GM12878 (cell line): ENCODE results near the gene ZNF248. TPM values are rescaled to one million over a fixed set of nuclear protein-coding genes. Genes with fewer than 3 reads are reported as not detected.

Source experiments
- ATAC-seq: fragments of 200-7000 bp; cut with Tn5 transposase; 3 replicates; pipeline ENCODE4 v1.9.1; 2020; ENCODE audit warnings: mild to moderate bottlenecking, moderate library complexity
- BruUV-seq: library from RNA; stranded (reverse); fragments of 400-500 nt; replicated peaks from 2 replicates; lab custom pipeline; 2021; lab: Mats Ljungman, UMichigan
- CTCF ChIA-PET: fragments of 300-600 bp; sonication (Branson Sonifier 250); formaldehyde crosslinking; extraction: SDS; loops from one replicate; lab custom pipeline; 2021; ENCODE audit warnings: inconsistent platforms; lab: Yijun Ruan, JAX
- POLR2A ChIA-PET: fragments of 350-600 bp; formaldehyde crosslinking; extraction: SDS; loops from one replicate; lab custom pipeline; 2021; ENCODE audit warnings: inconsistent platforms; lab: Charles Lee
- RAD21 ChIA-PET: fragments of 300-600 bp; sonication (Branson Sonifier 250); formaldehyde crosslinking; loops from one replicate; lab custom pipeline; 2023; ENCODE audit warnings: antibody characterized with exemption; ENCODE audit not compliant: unreplicated experiment; lab: Charles Lee
- SMC1A ChIA-PET: fragments of 300-600 bp; sonication (Branson Sonifier 250); formaldehyde crosslinking; loops from one replicate; lab custom pipeline; 2023; ENCODE audit not compliant: unreplicated experiment, uncharacterized antibody; lab: Charles Lee
- DNase-seq: peaks from one replicate; pipeline ENCODE4 v3.0.0-alpha.2; 2011; ENCODE audit warnings: low read depth, low spot score
- FAIRE-seq: peaks from 3 replicates; lab custom pipeline; 2011; peaks lifted over from hg19 to GRCh38; lab: Jason Lieb, UNC
- H2AFZ ChIP-seq: 2 replicates; pipeline ENCODE4 v1.6.0; 2011; ENCODE audit warnings: low read depth, low read length, control low read depth; ENCODE audit not compliant: control insufficient read depth
- H3K27ac ChIP-seq: 2 replicates; pipeline ENCODE4 v1.5.1; 2011; ENCODE audit warnings: control low read depth; ENCODE audit not compliant: control insufficient read depth, insufficient read depth
- H3K27me3 ChIP-seq, 2 experiments: replicated peaks in 1 of 2; 2 replicates each; pipeline versions ENCODE4 v1.6.0 to v1.6.1; 2011; ENCODE audit warnings: low read length in 1 of 2; ENCODE audit not compliant: control insufficient read depth in 2 of 2, insufficient read depth in 2 of 2
- H3K36me3 ChIP-seq, 2 experiments: 2 replicates each; pipeline ENCODE4 v1.5.1; 2011; ENCODE audit warnings: low read length in 1 of 2; ENCODE audit not compliant: control insufficient read depth in 2 of 2, insufficient read depth in 2 of 2
- H3K4me1 ChIP-seq: 2 replicates; pipeline ENCODE4 v1.6.1; 2011; ENCODE audit warnings: mild to moderate bottlenecking, low read length, moderate library complexity, mixed read lengths; ENCODE audit not compliant: control insufficient read depth, insufficient read depth
- H3K4me2 ChIP-seq: 2 replicates; pipeline ENCODE4 v1.6.0; 2011; ENCODE audit warnings: control low read depth; ENCODE audit not compliant: control insufficient read depth, insufficient read depth
- H3K4me3 ChIP-seq: fragments of 200-600 bp; sonication (generic); 2 replicates; pipeline ENCODE4 v1.5.1; 2016
- H3K79me2 ChIP-seq: 2 replicates; pipeline ENCODE4 v1.6.0; 2011; ENCODE audit warnings: low read length; ENCODE audit not compliant: control insufficient read depth, insufficient read depth
- H3K9ac ChIP-seq: 2 replicates; pipeline ENCODE4 v1.8.0; 2011; ENCODE audit warnings: low read length, control low read depth, mixed read lengths; ENCODE audit not compliant: control insufficient read depth, insufficient read depth
- H3K9me3 ChIP-seq: replicated peaks from 3 replicates; pipeline ENCODE4 v1.5.1; 2011; ENCODE audit warnings: mild to moderate bottlenecking, low read length; ENCODE audit not compliant: control insufficient read depth, insufficient read depth
- H4K20me1 ChIP-seq: 2 replicates; pipeline ENCODE4 v1.6.0; 2011; ENCODE audit not compliant: control insufficient read depth, insufficient read depth
- CBX5 ChIP-seq: sonication (generic); IDR thresholded peaks from 2 replicates; pipeline ENCODE4 v1.6.1; 2016; ENCODE audit warnings: low read depth, moderate library complexity, mild to moderate bottlenecking, inconsistent platforms
- CHD4 ChIP-seq: fragments of 200-600 bp; sonication (generic); IDR thresholded peaks from 2 replicates; pipeline ENCODE4 v1.6.1; 2016; ENCODE audit warnings: mild to moderate bottlenecking
- CREM ChIP-seq: IDR thresholded peaks from 2 replicates; pipeline ENCODE4 v1.6.1; 2014; ENCODE audit warnings: antibody characterized with exemption, low read depth
- EED ChIP-seq: sonication (generic); IDR thresholded peaks from 2 replicates; pipeline ENCODE4 v1.6.1; 2016; ENCODE audit warnings: antibody characterized with exemption, low read depth
- EP300 ChIP-seq, 2 experiments: fragments of 150-350 bp in 1 of 2; IDR thresholded peaks; 2 replicates each; pipeline ENCODE4 v1.6.1; 2011 to 2012; ENCODE audit warnings: low read depth in 2 of 2, low read length in 2 of 2, borderline replicate concordance in 1 of 2, improper control_type of control experiment in 1 of 2, inconsistent platforms in 1 of 2; ENCODE audit not compliant: control insufficient read depth in 1 of 2
- KLF5 ChIP-seq: fragments of 450-650 bp; IDR thresholded peaks from 2 replicates; pipeline ENCODE4 v1.6.1; 2014; ENCODE audit warnings: mild to moderate bottlenecking; ENCODE audit not compliant: partially characterized antibody
- NFYA ChIP-seq: IDR thresholded peaks from 2 replicates; pipeline ENCODE4 v1.6.1; 2011; ENCODE audit warnings: low read depth, mild to moderate bottlenecking, low read length, improper control_type of control experiment, borderline replicate concordance
- WGBS: methylation state at CpG from one replicate; pipeline ENCODE4 v1.1.6; 2016; ENCODE audit warnings: low lambda C conversion rate; ENCODE audit not compliant: insufficient replicate concordance, insufficient coverage; ENCODE audit errors: missing lambda C conversion rate; 5-methylcytosine and 5-hydroxymethylcytosine counted together
- in situ Hi-C: fragments of 300-500 bp; cut with MboI; formaldehyde crosslinking; loops from 9 replicates; pipeline ENCODE4 v1.14.3; 2018; ENCODE audit warnings: mixed read lengths
- intact Hi-C: fragments of 100-400 bp; cut with micrococcal nuclease; formaldehyde crosslinking; loops from one replicate; pipeline ENCODE4 v1.14.2; 2022; ENCODE audit not compliant: unreplicated experiment
- polyA plus RNA-seq, 11 experiments: library from polyadenylated mRNA; depleted of rRNA in 4 of 11; unstranded in 6 of 11; stranded (reverse) in 5 of 11; fragments of >200 nt; fragmentation: Nextera tagmentation in 4 of 11; fragmentation: Illumina TruSeq in 1 of 11; extraction: Ambion mirVana in 4 of 11; extraction: Trizol in 1 of 11; gene quantifications; 1 replicate in 1 of 11; 2 replicates in 10 of 11; pipeline versions ENCODE4 v1.2.1 to v1.2.3, GENCODE V29; 2011 to 2016; ENCODE audit warnings: inconsistent platforms in 2 of 11, missing spikeins in 2 of 11, low read depth in 1 of 11
- total RNA-seq, 4 experiments: library from RNA; depleted of rRNA in 3 of 4; stranded (reverse); fragments of >200 nt in 3 of 4; fragmentation: Illumina TruSeq in 1 of 4; extraction: Trizol in 1 of 4; gene quantifications; 2 replicates each; pipeline versions ENCODE4 v1.2.1 to v1.2.3, GENCODE V29; 2013 to 2021

ZNF248 gene
- total and polyA plus RNA-seq, 10 of the 15 experiments (the other 5 are each of a cell fraction or from before 2014, with no cell fraction given) = 2.0 to 16.3 (median 8.9) TPM

DNA sequence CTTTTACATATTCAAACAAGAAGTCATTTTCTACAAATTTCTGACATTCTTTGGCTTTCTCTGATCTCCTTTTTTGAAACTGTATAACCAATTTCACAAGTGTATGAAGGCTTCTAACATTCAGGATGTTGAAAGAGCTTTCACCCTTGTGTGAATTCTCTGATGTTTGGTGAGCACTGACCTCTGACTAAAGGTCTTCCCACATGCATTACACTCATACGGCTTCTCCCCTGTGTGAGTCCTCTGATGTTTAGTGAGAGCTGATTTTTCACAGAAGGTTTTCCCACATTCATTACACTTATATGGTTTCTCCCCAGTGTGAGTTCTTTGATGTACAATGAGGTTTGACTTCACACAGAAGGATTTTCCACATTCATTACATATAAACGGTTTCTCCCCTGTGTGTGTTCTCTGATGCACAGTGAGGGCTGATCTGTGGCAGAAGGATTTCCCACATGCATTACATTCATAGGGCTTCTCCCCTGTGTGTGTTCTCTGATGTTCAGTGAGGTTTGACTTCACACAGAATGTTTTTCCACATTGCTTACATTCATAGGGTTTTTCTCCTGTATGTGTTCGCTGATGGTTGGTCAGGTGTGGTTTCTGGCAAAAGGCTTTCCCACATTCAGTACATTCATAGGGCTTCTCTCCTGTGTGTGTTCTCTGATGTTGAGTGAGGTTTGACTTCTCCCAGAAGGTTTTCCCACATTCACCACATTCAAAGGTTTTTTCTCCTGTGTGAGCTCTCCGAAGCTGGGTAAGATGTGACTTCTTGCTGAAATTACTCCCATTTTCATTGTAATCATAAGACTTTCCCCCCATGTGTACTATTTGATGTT lies 25.7 kb downstream of the ZNF248 start:
- ATAC-seq = no peak
- Histone ChIP-seq H2AFZ (no peak overlapping the region), H3K9ac (no peak overlapping the region), H4K20me1 (no peaks in the 10 kb centered on the region), H3K27ac (no peak overlapping the region), H3K27me3 (no peaks in the 10 kb centered on the region), H3K4me3 (no peak overlapping the region)
- POLR2A ChIA-PET = interaction anchor here (0.6 kb wide), 1 partner anchor 11 kb away, joined by 3 read pairs; no protein-coding TSS in a partner anchor
- intact Hi-C loops (no loop called here), in situ Hi-C loops (no loop called here)
- RAD21 ChIA-PET = no interaction called here
- 94% methylated on average over 4 of the region's 4 CpGs for WGBS
- no peak for FAIRE-seq
- TF ChIP-seq CBX5 (peak; percentile 73; the same call in 1 of the 2 replicates), NFYA (no peak), KLF5 (peak; percentile 41)
- TF ChIP-seq, all 136 proteins: peak for 2
- H3K4me2 ChIP-seq = no peak overlapping the region
- no peak for DNase-seq
- H3K79me2 ChIP-seq = no peaks in the 10 kb centered on the region
- SMC1A ChIA-PET = interaction anchor here (1.3 kb wide), 1 partner anchor 13 kb away, joined by 4 read pairs; no protein-coding TSS in a partner anchor
- H3K36me3 ChIP-seq = peaks cover 0 to 9% of the 10 kb centered on the region in 2 experiments; a peak in 3 of 4 replicates
- CTCF ChIA-PET = interaction anchor here (1.4 kb wide), 1 partner anchor 13 kb away, joined by 3 read pairs; no protein-coding TSS in a partner anchor
- no TSS peak for BruUV-seq
- H3K4me1 ChIP-seq = no peaks in the 10 kb centered on the region
- peaks cover 28% of the 10 kb centered on the region for H3K9me3 ChIP-seq

- ChIA-PET CTCF (no interaction called here), RAD21 (no interaction called here), POLR2A (no interaction called here), SMC1A (no interaction called here)
- no peak overlapping the region for H2AFZ ChIP-seq
- no peak overlapping the region for H3K4me3 ChIP-seq
- WGBS = 88% methylated on average over 1 of the region's 1 CpG
- TF ChIP-seq CREM (no peak), EED (no peak), EP300 (IDR thresholded peaks at IDR 0.05; ENCODE audit: borderline replicate concordance in 1 of 2, control insufficient read depth in 1 of 2, low read depth in 2 of 2, low read length in 2 of 2) (no peak), CHD4 (no peak)
- no peaks in the 10 kb centered on the region for H3K27me3 ChIP-seq
- no peak overlapping the region for H3K9ac ChIP-seq
- ATAC-seq = no peak
- H3K4me2 ChIP-seq = no peak overlapping the region
- in situ Hi-C loops (no loop called here), intact Hi-C loops (no loop called here)
- no peaks in the 10 kb centered on the region for H4K20me1 ChIP-seq
- no peaks in the 10 kb centered on the region for H3K4me1 ChIP-seq
- no peak for FAIRE-seq
- no peak overlapping the region for H3K27ac ChIP-seq
- H3K79me2 ChIP-seq = no peaks in the 10 kb centered on the region
- H3K36me3 ChIP-seq = peaks cover 0 to 1% of the 10 kb centered on the region in 2 experiments; a peak in 1 of 4 replicates
- DNase-seq = no peak
- H3K9me3 ChIP-seq = peaks cover 9% of the 10 kb centered on the region; the same call in 2 of the 3 replicates
- BruUV-seq = no TSS peak
Observed at GRCh38 chr10:37826806-37827205, 30.6 kb downstream of the ZNF248 start.
